Measurements from ENCODE around the gene LRP1B.

LRP1B gene

DNA sequence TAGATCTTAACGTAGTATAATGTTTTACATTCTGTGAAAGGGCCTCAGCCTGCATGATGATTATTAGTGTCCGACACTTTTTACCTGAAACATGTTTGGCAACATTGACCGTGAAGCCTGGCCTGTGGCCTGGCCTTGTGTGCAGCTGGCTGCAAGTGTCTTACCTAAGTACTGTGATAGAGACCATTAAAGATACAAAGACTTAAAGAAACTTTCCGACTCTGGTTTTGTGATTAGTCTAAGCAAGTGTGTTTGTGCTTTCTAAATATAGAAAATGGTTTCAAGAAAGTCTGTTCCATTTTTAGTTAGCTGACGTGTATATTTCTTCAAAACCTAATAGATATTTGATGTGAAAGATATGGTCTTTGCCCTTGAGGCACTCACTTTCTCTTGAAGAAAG lies 601.8 kb downstream of the LRP1B start:
- DNase-seq (ENCODE audit: low spot score): no peak
- no peaks in the 10 kb centered on the region for H3K4me1 Mint-ChIP-seq (ENCODE audit: low read depth)
- H3K9me3 Mint-ChIP-seq: peaks cover 6% of the 10 kb centered on the region
- no peaks in the 10 kb centered on the region for H3K27me3 Mint-ChIP-seq (ENCODE audit: low read depth)
- H3K36me3 Mint-ChIP-seq (ENCODE audit: low read depth): no peaks in the 10 kb centered on the region
- H3K4me3 Mint-ChIP-seq: no peak overlapping the region
- no peak overlapping the region for H3K27ac Mint-ChIP-seq

DNA sequence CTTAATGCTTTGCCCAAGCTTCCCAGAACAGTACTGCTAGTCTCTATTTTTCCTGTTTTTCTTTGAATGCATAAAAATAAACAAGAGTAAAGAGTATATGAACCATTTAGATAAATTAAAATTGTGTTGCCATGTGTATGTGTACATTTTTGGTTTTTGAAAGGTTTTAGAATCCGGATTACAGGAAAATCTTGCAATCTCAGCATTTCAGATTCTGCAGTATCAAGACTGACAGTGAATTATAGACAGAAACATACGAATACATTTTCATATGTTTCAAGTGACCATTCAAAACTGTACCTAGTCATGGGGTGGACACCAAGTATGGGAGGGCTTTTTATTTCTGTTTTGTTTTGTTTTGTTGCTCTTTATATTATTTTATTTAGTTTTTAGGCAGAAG lies 604.1 kb downstream of the LRP1B start:
- Mint-ChIP-seq H3K4me1 (ENCODE audit: low read depth) (no peaks in the 10 kb centered on the region), H3K27ac (no peak overlapping the region), H3K36me3 (ENCODE audit: low read depth) (no peaks in the 10 kb centered on the region), H3K9me3 (peaks cover 4% of the 10 kb centered on the region), H3K4me3 (no peak overlapping the region), H3K27me3 (ENCODE audit: low read depth) (no peaks in the 10 kb centered on the region)
- DNase-seq (ENCODE audit: low spot score): no peak

DNA sequence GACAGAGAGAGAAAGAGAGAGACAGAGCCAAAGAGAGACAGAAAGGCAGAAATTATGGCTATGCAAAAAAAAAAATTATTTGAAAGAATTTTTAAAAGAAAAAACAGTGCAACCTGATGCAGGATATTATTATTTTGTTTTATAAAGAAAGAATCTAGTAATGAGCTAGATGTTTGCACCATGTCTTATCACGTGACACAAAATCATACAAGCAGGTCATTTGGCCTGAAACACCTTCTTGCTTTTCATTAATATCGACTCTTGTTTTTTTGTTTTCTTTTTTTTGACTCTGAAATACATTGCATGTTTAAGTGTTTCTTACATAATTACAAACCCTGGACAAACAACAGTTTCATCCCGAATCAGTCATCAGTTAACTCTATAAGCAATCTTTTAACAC lies 606.0 kb downstream of the LRP1B start:
- no peak overlapping the region for H3K27ac Mint-ChIP-seq

DNA sequence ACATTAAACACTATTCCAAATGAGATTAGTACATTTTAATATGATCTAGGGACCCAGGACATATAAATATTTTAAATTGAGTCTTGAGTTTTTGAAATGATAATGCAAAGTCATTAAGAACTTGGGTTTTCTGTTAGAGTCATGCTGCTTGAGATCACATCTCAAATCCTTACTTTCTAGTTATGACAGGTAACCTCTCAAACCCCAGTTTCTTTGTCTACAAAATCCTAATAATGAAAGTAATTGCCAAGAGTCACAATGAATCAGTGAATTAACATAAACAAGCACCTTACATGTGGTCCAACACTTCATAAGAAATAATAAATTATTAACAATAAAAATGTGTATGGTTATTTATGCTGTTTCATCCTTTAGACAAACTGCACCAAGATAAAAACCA lies 607.6 kb downstream of the LRP1B start:
- Mint-ChIP-seq H3K9me3 (peaks cover 4% of the 10 kb centered on the region), H3K4me3 (no peak overlapping the region), H3K27ac (no peak overlapping the region), H3K27me3 (ENCODE audit: low read depth) (no peaks in the 10 kb centered on the region), H3K4me1 (ENCODE audit: low read depth) (no peaks in the 10 kb centered on the region), H3K36me3 (ENCODE audit: low read depth) (no peaks in the 10 kb centered on the region)
- DNase-seq (ENCODE audit: low spot score): no peak

More for the DNA sequence above, 606.0 kb downstream of the LRP1B start:
- H3K27me3 Mint-ChIP-seq (ENCODE audit: low read depth): no peaks in the 10 kb centered on the region
- H3K4me3 Mint-ChIP-seq: no peak overlapping the region
- H3K4me1 Mint-ChIP-seq (ENCODE audit: low read depth): no peaks in the 10 kb centered on the region
- no peaks in the 10 kb centered on the region for H3K36me3 Mint-ChIP-seq (ENCODE audit: low read depth)
- DNase-seq (ENCODE audit: low spot score): no peak
- peaks cover 4% of the 10 kb centered on the region for H3K9me3 Mint-ChIP-seq

- Mint-ChIP-seq H3K9me3 (peaks cover 4% of the 10 kb centered on the region), H3K27ac (no peak overlapping the region), H3K4me3 (no peak overlapping the region), H3K36me3 (ENCODE audit: low read depth) (no peaks in the 10 kb centered on the region), H3K27me3 (ENCODE audit: low read depth) (no peaks in the 10 kb centered on the region), H3K4me1 (ENCODE audit: low read depth) (no peaks in the 10 kb centered on the region)
- no peak for DNase-seq (ENCODE audit: low spot score)
These were observed 608.1 kb downstream of the LRP1B start for GRCh38 chr2:141522702-141523101.

- Mint-ChIP-seq H3K36me3 (ENCODE audit: low read depth) (no peaks in the 10 kb centered on the region), H3K27me3 (ENCODE audit: low read depth) (no peaks in the 10 kb centered on the region), H3K4me1 (ENCODE audit: low read depth) (no peaks in the 10 kb centered on the region), H3K27ac (no peak overlapping the region), H3K9me3 (peaks cover 7% of the 10 kb centered on the region), H3K4me3 (no peak overlapping the region)
- DNase-seq (ENCODE audit: low spot score): no peak
These were observed 608.8 kb downstream of the LRP1B start for GRCh38 chr2:141522048-141522447.

DNA sequence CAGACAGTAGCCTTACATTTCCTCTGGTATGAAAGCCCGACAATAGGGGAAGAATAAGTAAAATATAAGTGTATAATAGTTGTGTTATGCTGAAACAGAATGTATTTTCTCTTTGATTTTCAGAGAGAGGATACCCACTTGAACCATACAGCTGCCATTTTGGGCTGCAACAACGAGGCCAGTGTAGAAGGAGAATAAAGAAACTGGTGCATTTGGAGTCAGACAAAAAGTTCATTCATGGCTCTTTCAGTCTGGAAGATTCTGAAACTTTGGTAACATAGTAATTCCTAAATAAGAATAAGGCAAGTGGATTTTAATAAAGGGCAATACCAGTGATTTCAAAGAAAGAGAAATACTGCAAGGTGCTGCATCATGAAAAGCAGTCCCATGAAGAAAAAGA lies 610.9 kb downstream of the LRP1B start:
- H3K36me3 Mint-ChIP-seq (ENCODE audit: low read depth): no peaks in the 10 kb centered on the region
- no peak overlapping the region for H3K4me3 Mint-ChIP-seq
- DNase-seq (ENCODE audit: low spot score): no peak
- H3K4me1 Mint-ChIP-seq (ENCODE audit: low read depth): no peaks in the 10 kb centered on the region
- H3K9me3 Mint-ChIP-seq: peaks cover 7% of the 10 kb centered on the region
- no peak overlapping the region for H3K27ac Mint-ChIP-seq
- H3K27me3 Mint-ChIP-seq (ENCODE audit: low read depth): no peaks in the 10 kb centered on the region

- Mint-ChIP-seq H3K9me3 (peaks cover 13% of the 10 kb centered on the region), H3K36me3 (ENCODE audit: low read depth) (no peaks in the 10 kb centered on the region), H3K4me1 (ENCODE audit: low read depth) (no peaks in the 10 kb centered on the region), H3K4me3 (no peak overlapping the region), H3K27ac (no peak overlapping the region), H3K27me3 (ENCODE audit: low read depth) (no peaks in the 10 kb centered on the region)
- no peak for DNase-seq (ENCODE audit: low spot score)
These were observed 612.9 kb downstream of the LRP1B start for GRCh38 chr2:141517852-141518421.

GRCh38 chr2:141517180-141517851 lies 613.5 kb downstream of the LRP1B start:
- Mint-ChIP-seq H3K9me3 (peaks cover 12% of the 10 kb centered on the region), H3K36me3 (ENCODE audit: low read depth) (no peaks in the 10 kb centered on the region)

GRCh38 chr2:141515931-141516330 lies 614.9 kb downstream of the LRP1B start:
- no peak overlapping the region for H3K4me3 Mint-ChIP-seq
- H3K9me3 Mint-ChIP-seq: peaks cover 10% of the 10 kb centered on the region
- no peaks in the 10 kb centered on the region for H3K27me3 Mint-ChIP-seq (ENCODE audit: low read depth)
- H3K27ac Mint-ChIP-seq: no peak overlapping the region
- no peaks in the 10 kb centered on the region for H3K36me3 Mint-ChIP-seq (ENCODE audit: low read depth)
- H3K4me1 Mint-ChIP-seq (ENCODE audit: low read depth): no peaks in the 10 kb centered on the region
- DNase-seq (ENCODE audit: low spot score): no peak

More at GRCh38 chr2:141517180-141517851, 613.5 kb downstream of the LRP1B start:
- DNase-seq (ENCODE audit: low spot score): no peak
- Mint-ChIP-seq H3K4me3 (no peak overlapping the region), H3K4me1 (ENCODE audit: low read depth) (no peaks in the 10 kb centered on the region), H3K27me3 (ENCODE audit: low read depth) (no peaks in the 10 kb centered on the region), H3K27ac (no peak overlapping the region)

DNA sequence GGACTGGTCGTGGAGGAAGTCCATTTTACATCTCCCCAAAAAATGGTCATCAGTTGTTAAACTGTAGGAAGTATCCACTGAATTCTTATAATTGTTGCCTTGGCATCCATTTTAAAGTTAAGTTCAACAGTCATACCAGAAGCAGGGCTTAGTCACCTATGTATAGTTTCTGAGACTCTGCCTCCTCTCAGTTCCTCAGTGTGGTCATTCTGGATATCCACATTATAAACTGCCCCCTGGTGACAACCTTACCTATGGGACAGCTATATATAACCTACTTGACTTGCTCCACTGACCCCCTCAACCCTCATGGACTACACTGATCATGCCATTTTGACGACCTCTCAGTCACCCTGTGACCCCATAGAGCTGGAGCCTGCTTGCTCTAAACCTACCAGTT lies 617.0 kb downstream of the LRP1B start:
- Mint-ChIP-seq H3K36me3 (ENCODE audit: low read depth) (no peaks in the 10 kb centered on the region), H3K27ac (no peak overlapping the region), H3K9me3 (peaks cover 10% of the 10 kb centered on the region), H3K4me3 (no peak overlapping the region), H3K27me3 (ENCODE audit: low read depth) (no peaks in the 10 kb centered on the region), H3K4me1 (ENCODE audit: low read depth) (no peaks in the 10 kb centered on the region)
- no peak for DNase-seq (ENCODE audit: low spot score)

DNA sequence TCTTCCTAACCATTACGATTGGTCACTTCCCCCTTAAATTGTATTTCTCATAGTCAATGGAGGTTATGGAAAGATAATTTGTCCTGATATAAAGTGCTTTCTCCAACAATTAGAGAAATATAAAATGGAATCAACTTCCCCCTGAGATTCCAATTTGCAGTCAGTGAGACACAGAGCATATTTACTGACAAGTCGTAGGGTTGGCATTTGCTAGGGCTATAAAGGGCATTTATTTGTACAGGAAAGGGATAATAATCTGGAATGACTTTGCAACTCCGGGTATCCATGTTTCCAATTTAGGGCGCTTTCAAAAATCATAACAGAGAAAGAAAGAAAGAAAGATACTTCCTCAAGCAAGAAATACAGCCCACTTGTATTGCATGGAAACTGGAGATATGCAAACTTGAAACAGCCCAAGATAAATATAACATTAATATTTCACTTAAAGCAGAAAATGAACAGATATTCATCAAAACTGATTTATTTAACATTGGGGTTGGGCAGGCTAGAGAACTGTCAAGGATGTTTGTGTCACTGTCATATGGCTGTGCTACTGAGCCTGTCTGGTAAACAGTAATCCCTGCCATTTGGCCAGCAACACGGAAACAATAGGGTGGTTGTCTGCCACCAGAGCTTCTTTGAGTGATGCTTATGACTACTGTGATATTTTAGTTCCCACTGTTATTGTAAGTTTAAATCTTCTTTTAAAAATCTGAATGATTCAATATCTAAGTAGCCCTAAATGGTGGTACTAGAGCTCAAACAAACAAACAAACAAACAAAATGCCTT lies 621.8 kb downstream of the LRP1B start:
- H3K9me3 Mint-ChIP-seq: peaks cover 2% of the 10 kb centered on the region
- no peak overlapping the region for H3K27ac Mint-ChIP-seq
- H3K27me3 Mint-ChIP-seq (ENCODE audit: low read depth): no peaks in the 10 kb centered on the region
- H3K36me3 Mint-ChIP-seq (ENCODE audit: low read depth): no peaks in the 10 kb centered on the region
- no peaks in the 10 kb centered on the region for H3K4me1 Mint-ChIP-seq (ENCODE audit: low read depth)
- H3K4me3 Mint-ChIP-seq: no peak overlapping the region
- no peak for DNase-seq (ENCODE audit: low spot score)

DNA sequence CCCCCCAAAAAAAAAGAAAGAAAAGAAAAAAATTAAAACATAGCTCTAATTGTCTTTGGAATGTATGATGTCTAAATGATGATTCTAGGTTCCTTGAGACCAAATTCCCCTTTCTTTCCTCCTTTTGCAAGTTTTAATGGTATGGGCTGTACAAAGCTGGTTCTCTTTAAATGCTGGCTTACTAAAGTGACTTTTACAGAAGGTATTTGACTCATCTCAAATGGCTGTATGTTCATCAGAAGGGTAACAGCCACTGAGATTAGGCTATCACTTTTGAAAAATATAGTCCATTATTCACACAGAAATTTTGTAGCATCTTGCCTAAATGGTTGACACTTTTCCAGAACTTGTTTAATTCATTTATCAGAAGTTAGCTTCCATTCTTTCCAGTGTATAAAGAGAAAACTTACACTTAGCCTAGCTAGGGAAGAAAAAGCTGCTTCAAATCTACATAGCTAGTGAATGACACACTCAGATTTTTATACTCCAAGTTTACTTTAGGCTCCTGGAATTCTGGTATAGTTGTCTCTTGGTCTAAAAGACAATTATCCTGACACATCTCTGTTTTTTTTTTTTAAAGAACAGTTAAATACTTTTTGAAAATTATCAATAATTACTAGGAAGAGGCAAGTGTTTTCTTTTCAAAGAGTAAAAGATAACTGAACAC lies 622.6 kb downstream of the LRP1B start:
- no peak for DNase-seq (ENCODE audit: low spot score)
- no peak overlapping the region for H3K27ac Mint-ChIP-seq
- H3K36me3 Mint-ChIP-seq (ENCODE audit: low read depth): no peaks in the 10 kb centered on the region
- H3K27me3 Mint-ChIP-seq (ENCODE audit: low read depth): no peaks in the 10 kb centered on the region
- H3K9me3 Mint-ChIP-seq: no peaks in the 10 kb centered on the region
- H3K4me1 Mint-ChIP-seq (ENCODE audit: low read depth): no peaks in the 10 kb centered on the region
- H3K4me3 Mint-ChIP-seq: no peak overlapping the region

DNA sequence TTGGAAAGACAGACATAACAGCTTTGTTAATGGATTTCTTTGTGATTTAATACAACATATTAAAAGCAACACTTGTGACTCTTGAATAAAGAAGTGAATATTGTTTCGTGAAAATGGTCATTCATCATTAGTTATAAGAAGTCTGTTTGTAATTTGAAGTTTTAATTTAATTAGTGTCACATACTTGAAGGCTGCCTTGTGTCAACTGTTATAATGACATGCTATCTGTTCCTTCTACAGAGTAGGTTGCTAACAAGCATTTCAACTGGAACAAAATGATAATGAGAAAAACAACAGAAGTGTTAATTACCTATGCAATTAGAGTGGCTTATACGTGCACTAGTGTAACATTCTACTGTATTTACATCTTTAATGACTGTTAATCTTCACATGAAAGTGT lies 624.7 kb downstream of the LRP1B start:
- no peaks in the 10 kb centered on the region for H3K9me3 Mint-ChIP-seq
- H3K36me3 Mint-ChIP-seq (ENCODE audit: low read depth): no peaks in the 10 kb centered on the region
- no peaks in the 10 kb centered on the region for H3K4me1 Mint-ChIP-seq (ENCODE audit: low read depth)
- H3K27me3 Mint-ChIP-seq (ENCODE audit: low read depth): no peaks in the 10 kb centered on the region
- no peak for DNase-seq (ENCODE audit: low spot score)
- H3K4me3 Mint-ChIP-seq: no peak overlapping the region
- no peak overlapping the region for H3K27ac Mint-ChIP-seq
